WTC11 (cell line): ENCODE results near the gene ECHS1. TPM values are rescaled to one million over a fixed set of nuclear protein-coding genes. Genes with fewer than 3 reads are reported as not detected.

Experiments used
- ATAC-seq: fragments of 200-7000 bp; cut with Tn5 transposase; 2 replicates; pipeline ENCODE4 v1.10.0; 2021; ENCODE audit warnings: mild to moderate bottlenecking, moderate library complexity
- CTCF ChIA-PET: fragments of 300-600 bp; sonication (Branson Sonifier 250); formaldehyde crosslinking; loops from one replicate; lab custom pipeline; 2021; ENCODE audit warnings: antibody characterized with exemption; lab: Charles Lee
- POLR2A ChIA-PET: fragments of 350-600 bp; sonication (Branson Sonifier 250); formaldehyde crosslinking; loops from one replicate; lab custom pipeline; 2021; ENCODE audit warnings: antibody characterized with exemption; lab: Charles Lee
- DNase-seq: peaks from one replicate; pipeline ENCODE4 v3.0.0; 2021; ENCODE audit warnings: low spot score
- H3K27ac Mint-ChIP-seq: 2 replicates; pipeline ENCODE4 v1.8.0; 2021; ENCODE audit warnings: mixed read lengths
- H3K27me3 Mint-ChIP-seq: 2 replicates; pipeline ENCODE4 v1.8.0; 2021; ENCODE audit warnings: low read depth, mild to moderate bottlenecking, moderate library complexity, mixed read lengths
- H3K36me3 Mint-ChIP-seq: 2 replicates; pipeline ENCODE4 v1.8.0; 2021; ENCODE audit warnings: mixed read lengths
- H3K4me1 Mint-ChIP-seq: 2 replicates; pipeline ENCODE4 v1.8.0; 2022; ENCODE audit warnings: mixed read lengths
- H3K4me3 Mint-ChIP-seq: 2 replicates; pipeline ENCODE4 v1.8.0; 2021; ENCODE audit warnings: mild to moderate bottlenecking, moderate library complexity, mixed read lengths
- H3K9me3 Mint-ChIP-seq: 2 replicates; pipeline ENCODE4 v1.8.0; 2021; ENCODE audit warnings: mixed read lengths
- CREM ChIP-seq: sonication (generic); formaldehyde crosslinking; IDR thresholded peaks from 2 replicates; pipeline ENCODE4 v1.8.1; 2022; ENCODE audit warnings: mild to moderate bottlenecking, missing genetic modification reagents, moderate library complexity
- E2F5 ChIP-seq: sonication (generic); formaldehyde crosslinking; IDR thresholded peaks from 2 replicates; pipeline ENCODE4 v1.8.1; 2022; ENCODE audit warnings: mild to moderate bottlenecking, moderate library complexity, missing genetic modification reagents
- ELF4 ChIP-seq: sonication (generic); formaldehyde crosslinking; IDR thresholded peaks from 2 replicates; pipeline ENCODE4 v1.8.1; 2022; ENCODE audit warnings: low read depth, mild to moderate bottlenecking, moderate library complexity, missing genetic modification reagents
- FOXK1 ChIP-seq: sonication (generic); formaldehyde crosslinking; IDR thresholded peaks from 2 replicates; pipeline ENCODE4 v1.8.0; 2022; ENCODE audit warnings: mild to moderate bottlenecking, moderate library complexity, missing genetic modification reagents
- GABPB1 ChIP-seq: sonication (generic); formaldehyde crosslinking; IDR thresholded peaks from 2 replicates; pipeline ENCODE4 v1.8.1; 2023; ENCODE audit warnings: mild to moderate bottlenecking, missing genetic modification reagents
- IRF2 ChIP-seq: sonication (generic); formaldehyde crosslinking; IDR thresholded peaks from 2 replicates; pipeline ENCODE4 v1.8.0; 2022; ENCODE audit warnings: low read depth, missing genetic modification reagents, borderline replicate concordance
- MXD4 ChIP-seq: fragments of 250-450 bp; sonication (Bioruptor Pico); IDR thresholded peaks from 2 replicates; pipeline ENCODE4 v1.8.0; 2021; ENCODE audit warnings: mild to moderate bottlenecking, moderate library complexity, borderline replicate concordance
- NR1H2 ChIP-seq: sonication (generic); formaldehyde crosslinking; IDR thresholded peaks from 2 replicates; pipeline ENCODE4 v1.9.0; 2021; ENCODE audit warnings: mild to moderate bottlenecking, moderate library complexity, missing genetic modification reagents
- NR3C1 ChIP-seq: sonication (generic); formaldehyde crosslinking; conservative IDR thresholded peaks from 2 replicates; pipeline ENCODE4 v1.8.1; 2023; ENCODE audit warnings: low read depth, mild to moderate bottlenecking, missing genetic modification reagents
- PRDM15 ChIP-seq: sonication (generic); formaldehyde crosslinking; IDR thresholded peaks from 2 replicates; pipeline ENCODE4 v1.8.0; 2022; ENCODE audit warnings: missing genetic modification reagents
- PRRX2 ChIP-seq: fragments of 250-450 bp; sonication (Bioruptor Pico); IDR thresholded peaks from 2 replicates; pipeline ENCODE4 v1.8.0; 2021; ENCODE audit warnings: mild to moderate bottlenecking
- RELA ChIP-seq: sonication (generic); formaldehyde crosslinking; IDR thresholded peaks from 2 replicates; pipeline ENCODE4 v1.8.1; 2022; ENCODE audit warnings: missing genetic modification reagents, mild to moderate bottlenecking, borderline replicate concordance
- ZNF232 ChIP-seq: sonication (generic); formaldehyde crosslinking; IDR thresholded peaks from 2 replicates; pipeline ENCODE4 v1.8.0; 2022; ENCODE audit warnings: mild to moderate bottlenecking, missing genetic modification reagents
- ZNF263 ChIP-seq: sonication (generic); formaldehyde crosslinking; IDR thresholded peaks from 2 replicates; pipeline ENCODE4 v1.8.1; 2022; ENCODE audit warnings: low read depth, mild to moderate bottlenecking, moderate library complexity, missing genetic modification reagents
- ZNF396 ChIP-seq: fragments of 250-450 bp; sonication (Bioruptor Pico); IDR thresholded peaks from 2 replicates; pipeline ENCODE4 v1.8.0; 2021; ENCODE audit warnings: mild to moderate bottlenecking, moderate library complexity, borderline replicate concordance
- ZNF416 ChIP-seq: fragments of 250-450 bp; sonication (Bioruptor Pico); IDR thresholded peaks from 2 replicates; pipeline ENCODE4 v1.9.0; 2021; ENCODE audit warnings: mild to moderate bottlenecking, inconsistent platforms
- ZNF671 ChIP-seq: fragments of 250-450 bp; sonication (Bioruptor Pico); IDR thresholded peaks from 2 replicates; pipeline ENCODE4 v1.8.0; 2021; ENCODE audit warnings: mild to moderate bottlenecking
- total RNA-seq: library from RNA; stranded (reverse); gene quantifications from 3 replicates; pipeline ENCODE4 v1.2.3, GENCODE V29; 2021
- TF ChIP-seq, protein P1 (sequence below): sonication (generic); formaldehyde crosslinking; IDR thresholded peaks from 2 replicates; pipeline ENCODE4 v1.8.1; 2023; ENCODE audit warnings: mild to moderate bottlenecking, missing genetic modification reagents, moderate library complexity
- TF ChIP-seq, protein P2 (sequence below): sonication (generic); formaldehyde crosslinking; IDR thresholded peaks from 2 replicates; pipeline ENCODE4 v1.8.1; 2023; ENCODE audit warnings: mild to moderate bottlenecking, missing genetic modification reagents, borderline replicate concordance
- TF ChIP-seq, protein P3 (sequence below): sonication (generic); formaldehyde crosslinking; IDR thresholded peaks from 2 replicates; pipeline ENCODE4 v1.8.1; 2022; ENCODE audit warnings: low read depth, mild to moderate bottlenecking, moderate library complexity, missing genetic modification reagents, borderline replicate concordance
- TF ChIP-seq, protein P4 (sequence below): fragments of 250-450 bp; sonication (Bioruptor Pico); conservative IDR thresholded peaks from 2 replicates; pipeline ENCODE4 v1.9.0; 2021; ENCODE audit warnings: mild to moderate bottlenecking

The ECHS1 gene
- total RNA-seq, 1 experiment from 2014 or later = 84.1 TPM

DNA sequence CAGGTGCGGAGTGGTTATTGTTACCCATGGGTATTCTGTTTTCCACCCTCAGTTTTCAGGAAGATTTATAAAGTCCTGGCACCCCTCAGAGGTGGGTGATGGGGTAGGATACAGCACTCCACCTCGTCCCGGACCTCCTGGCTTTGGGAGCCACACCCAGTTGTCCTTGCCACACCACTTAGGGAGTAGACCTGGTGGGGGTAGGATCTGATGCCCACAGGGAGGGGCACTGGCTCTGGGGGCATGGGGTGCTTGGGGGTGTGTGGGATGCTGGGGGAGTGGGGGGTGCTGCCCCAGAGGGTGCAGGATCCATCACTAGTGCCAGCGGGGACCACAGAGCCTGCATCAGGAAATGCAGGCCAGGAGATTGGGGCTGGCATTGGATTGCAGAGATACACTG lies 60.0 kb downstream of the ECHS1 start:
- H3K4me3 Mint-ChIP-seq = no peak overlapping the region
- no peaks in the 10 kb centered on the region; the same call in 1 of the 2 replicates for H3K9me3 Mint-ChIP-seq
- peaks cover 18% of the 10 kb centered on the region for H3K36me3 Mint-ChIP-seq
- CTCF ChIA-PET = interaction anchor here (0.8 to 3.3 kb wide), 8 partner anchors 11 to 48 kb away, joined by 3 to 14 read pairs (median 4); partner anchors contain the start of gene FUOM
- POLR2A ChIA-PET = no interaction called here
- H3K27me3 Mint-ChIP-seq = peaks cover 3% of the 10 kb centered on the region; the same call in 1 of the 2 replicates
- DNase-seq (no peak), ATAC-seq (no peak)
- no peak overlapping the region for H3K27ac Mint-ChIP-seq
- 0 out of 2 replicates have a peak, but pooled peaks cover 3% of the 10 kb centered on the region for H3K4me1 Mint-ChIP-seq
- TF ChIP-seq, protein P1, sequence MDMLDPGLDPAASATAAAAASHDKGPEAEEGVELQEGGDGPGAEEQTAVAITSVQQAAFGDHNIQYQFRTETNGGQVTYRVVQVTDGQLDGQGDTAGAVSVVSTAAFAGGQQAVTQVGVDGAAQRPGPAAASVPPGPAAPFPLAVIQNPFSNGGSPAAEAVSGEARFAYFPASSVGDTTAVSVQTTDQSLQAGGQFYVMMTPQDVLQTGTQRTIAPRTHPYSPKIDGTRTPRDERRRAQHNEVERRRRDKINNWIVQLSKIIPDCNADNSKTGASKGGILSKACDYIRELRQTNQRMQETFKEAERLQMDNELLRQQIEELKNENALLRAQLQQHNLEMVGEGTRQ (CRISPR knock-in tag) = no peak
- TF ChIP-seq ZNF263 (CRISPR knock-in tag) (no peak), ELF4 (CRISPR knock-in tag) (no peak), ZNF396 (CRISPR knock-in tag) (no peak)

GRCh38 chr10:133312769-133313145 lies 60.4 kb downstream of the ECHS1 start:
- ChIA-PET CTCF (no interaction called here), POLR2A (no interaction called here)
- ATAC-seq (no peak), DNase-seq (no peak)
- Mint-ChIP-seq H3K9me3 (no peaks in the 10 kb centered on the region; the same call in 1 of the 2 replicates), H3K27me3 (peaks cover 3% of the 10 kb centered on the region; the same call in 1 of the 2 replicates), H3K36me3 (peaks cover 18% of the 10 kb centered on the region), H3K4me3 (no peak overlapping the region), H3K4me1 (peaks cover 5% of the 10 kb centered on the region), H3K27ac (no peak overlapping the region)
- TF ChIP-seq ZNF416 = no peak
- TF ChIP-seq, protein P2, sequence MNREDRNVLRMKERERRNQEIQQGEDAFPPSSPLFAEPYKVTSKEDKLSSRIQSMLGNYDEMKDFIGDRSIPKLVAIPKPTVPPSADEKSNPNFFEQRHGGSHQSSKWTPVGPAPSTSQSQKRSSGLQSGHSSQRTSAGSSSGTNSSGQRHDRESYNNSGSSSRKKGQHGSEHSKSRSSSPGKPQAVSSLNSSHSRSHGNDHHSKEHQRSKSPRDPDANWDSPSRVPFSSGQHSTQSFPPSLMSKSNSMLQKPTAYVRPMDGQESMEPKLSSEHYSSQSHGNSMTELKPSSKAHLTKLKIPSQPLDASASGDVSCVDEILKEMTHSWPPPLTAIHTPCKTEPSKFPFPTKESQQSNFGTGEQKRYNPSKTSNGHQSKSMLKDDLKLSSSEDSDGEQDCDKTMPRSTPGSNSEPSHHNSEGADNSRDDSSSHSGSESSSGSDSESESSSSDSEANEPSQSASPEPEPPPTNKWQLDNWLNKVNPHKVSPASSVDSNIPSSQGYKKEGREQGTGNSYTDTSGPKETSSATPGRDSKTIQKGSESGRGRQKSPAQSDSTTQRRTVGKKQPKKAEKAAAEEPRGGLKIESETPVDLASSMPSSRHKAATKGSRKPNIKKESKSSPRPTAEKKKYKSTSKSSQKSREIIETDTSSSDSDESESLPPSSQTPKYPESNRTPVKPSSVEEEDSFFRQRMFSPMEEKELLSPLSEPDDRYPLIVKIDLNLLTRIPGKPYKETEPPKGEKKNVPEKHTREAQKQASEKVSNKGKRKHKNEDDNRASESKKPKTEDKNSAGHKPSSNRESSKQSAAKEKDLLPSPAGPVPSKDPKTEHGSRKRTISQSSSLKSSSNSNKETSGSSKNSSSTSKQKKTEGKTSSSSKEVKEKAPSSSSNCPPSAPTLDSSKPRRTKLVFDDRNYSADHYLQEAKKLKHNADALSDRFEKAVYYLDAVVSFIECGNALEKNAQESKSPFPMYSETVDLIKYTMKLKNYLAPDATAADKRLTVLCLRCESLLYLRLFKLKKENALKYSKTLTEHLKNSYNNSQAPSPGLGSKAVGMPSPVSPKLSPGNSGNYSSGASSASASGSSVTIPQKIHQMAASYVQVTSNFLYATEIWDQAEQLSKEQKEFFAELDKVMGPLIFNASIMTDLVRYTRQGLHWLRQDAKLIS (CRISPR knock-in tag) = no peak
- TF ChIP-seq, protein P3, sequence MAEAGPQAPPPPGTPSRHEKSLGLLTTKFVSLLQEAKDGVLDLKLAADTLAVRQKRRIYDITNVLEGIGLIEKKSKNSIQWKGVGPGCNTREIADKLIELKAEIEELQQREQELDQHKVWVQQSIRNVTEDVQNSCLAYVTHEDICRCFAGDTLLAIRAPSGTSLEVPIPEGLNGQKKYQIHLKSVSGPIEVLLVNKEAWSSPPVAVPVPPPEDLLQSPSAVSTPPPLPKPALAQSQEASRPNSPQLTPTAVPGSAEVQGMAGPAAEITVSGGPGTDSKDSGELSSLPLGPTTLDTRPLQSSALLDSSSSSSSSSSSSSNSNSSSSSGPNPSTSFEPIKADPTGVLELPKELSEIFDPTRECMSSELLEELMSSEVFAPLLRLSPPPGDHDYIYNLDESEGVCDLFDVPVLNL (CRISPR knock-in tag) = no peak
- no peak for TF ChIP-seq GABPB1 (CRISPR knock-in tag)
- TF ChIP-seq PRRX2 = no peak
- TF ChIP-seq, protein P4, sequence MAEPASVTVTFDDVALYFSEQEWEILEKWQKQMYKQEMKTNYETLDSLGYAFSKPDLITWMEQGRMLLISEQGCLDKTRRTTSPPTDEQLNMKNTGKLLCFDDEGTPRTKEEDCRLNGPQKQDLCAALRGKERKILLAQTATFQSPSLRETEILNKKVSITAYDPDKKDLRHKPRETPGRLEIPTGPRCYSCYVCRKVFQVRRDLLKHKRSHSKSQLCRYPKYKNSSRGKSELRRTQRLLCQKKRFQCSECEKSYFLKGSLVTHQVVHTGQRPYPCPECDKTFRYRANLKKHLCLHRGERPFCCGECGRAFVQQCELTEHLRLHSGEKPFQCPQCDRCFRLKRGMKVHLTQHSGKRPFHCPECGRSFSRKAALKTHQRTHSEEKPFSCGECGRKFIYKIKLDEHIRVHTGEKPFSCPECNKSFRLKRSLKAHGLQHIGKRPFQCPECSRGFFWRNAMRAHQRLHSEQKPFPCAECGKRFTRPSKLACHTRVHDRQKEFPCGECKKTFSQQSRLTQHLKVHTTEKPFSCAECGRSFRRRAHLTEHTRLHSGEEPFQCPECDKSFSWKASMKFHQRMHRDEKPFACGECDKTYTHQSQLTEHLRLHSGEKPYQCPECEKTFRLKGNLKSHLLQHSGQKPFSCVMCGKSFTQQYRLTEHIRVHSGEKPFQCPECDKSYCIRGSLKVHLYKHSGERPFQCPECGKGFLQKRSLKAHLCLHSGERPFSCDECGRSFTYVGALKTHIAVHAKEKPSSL = no peak
- TF ChIP-seq NR1H2 (CRISPR knock-in tag) = no peak
- no peak for TF ChIP-seq ZNF232
- no peak for TF ChIP-seq E2F5 (CRISPR knock-in tag)
- TF ChIP-seq ZNF671 (CRISPR knock-in tag) = no peak
- TF ChIP-seq PRDM15 (CRISPR knock-in tag) = no peak
- no peak for TF ChIP-seq NR3C1 (CRISPR knock-in tag)
- TF ChIP-seq MXD4 (CRISPR knock-in tag) = no peak
- TF ChIP-seq IRF2 (CRISPR knock-in tag) = no peak
- no peak for TF ChIP-seq ELF4 (CRISPR knock-in tag)
- TF ChIP-seq RELA (CRISPR knock-in tag) = no peak
- TF ChIP-seq FOXK1 (CRISPR knock-in tag) = no peak
- no peak for TF ChIP-seq CREM (CRISPR knock-in tag)
